Right atrium auricular region (tissue), 2 donors: Measurements from ENCODE around the gene CCDC187. TPM values are rescaled to one million over a fixed set of nuclear protein-coding genes. Genes with fewer than 3 reads are reported as not detected.

Experiments
- DNase-seq: peaks from one replicate; pipeline ENCODE4 v3.0.0-alpha.2; 2019; ENCODE audit warnings: low spot score
- H3K27ac ChIP-seq, 2 donors: fragments of 200-600 bp; sonication (generic); 1 replicate in 1 of 2; 2 replicates in 1 of 2; pipeline ENCODE4 v1.5.1; 2016 to 2019
- H3K27me3 ChIP-seq, 2 donors: fragments of 200-600 bp; sonication (generic); one replicate each; pipeline versions ENCODE4 v1.5.1 to v1.6.0; 2017 to 2019
- H3K36me3 ChIP-seq: fragments of 200-600 bp; sonication (generic); one replicate; pipeline ENCODE4 v1.5.1; 2016
- H3K4me1 ChIP-seq, 2 donors: fragments of 200-600 bp; sonication (generic); one replicate each; pipeline versions ENCODE4 v1.5.1 to v1.6.0; 2017 to 2019
- H3K4me3 ChIP-seq, 2 donors: fragments of 200-600 bp; sonication (generic); 1 replicate in 1 of 2; 2 replicates in 1 of 2; pipeline ENCODE4 v1.5.1; 2017 to 2019; ENCODE audit warnings: mild to moderate bottlenecking in 1 of 2, moderate library complexity in 1 of 2
- H3K9me3 ChIP-seq, 2 donors: fragments of 200-600 bp; sonication (generic); one replicate each; pipeline ENCODE4 v1.5.1; 2019
- total RNA-seq, 2 donors: library from RNA; depleted of rRNA; stranded (reverse); fragments of >200 nt; gene quantifications; one replicate each; pipeline ENCODE4 v1.1.0, GENCODE V29; 2016
- TF ChIP-seq, protein P1 (sequence below), 2 donors: fragments of 200-600 bp; sonication (generic); IDR thresholded peaks; one replicate each; pipeline ENCODE4 v1.5.1; 2019; ENCODE audit warnings: antibody characterized with exemption in 2 of 2

CCDC187 gene
- total RNA-seq, 2 donors from 2014 or later = not detected

DNA sequence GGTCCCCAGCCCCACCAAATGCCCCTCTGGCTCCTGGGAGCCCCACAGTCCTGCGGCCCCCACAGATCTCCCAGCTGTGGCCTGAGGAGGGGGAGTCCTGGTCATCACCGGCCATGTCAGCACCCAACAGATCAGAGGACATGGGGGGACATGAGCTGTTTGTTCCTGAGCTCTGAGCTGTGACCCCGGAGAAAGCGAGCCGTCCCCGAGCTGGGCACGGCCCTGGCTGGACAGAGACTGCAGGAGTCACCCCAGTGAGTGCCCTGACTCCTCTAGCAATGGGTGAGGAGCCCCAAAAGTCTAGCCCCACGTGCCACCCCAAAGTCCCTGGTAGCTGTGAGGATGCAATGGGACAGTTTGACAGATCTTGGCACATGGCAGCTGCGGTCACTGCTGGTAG is 25.7 kb downstream of the CCDC187 start:
- TF ChIP-seq, protein P1, sequence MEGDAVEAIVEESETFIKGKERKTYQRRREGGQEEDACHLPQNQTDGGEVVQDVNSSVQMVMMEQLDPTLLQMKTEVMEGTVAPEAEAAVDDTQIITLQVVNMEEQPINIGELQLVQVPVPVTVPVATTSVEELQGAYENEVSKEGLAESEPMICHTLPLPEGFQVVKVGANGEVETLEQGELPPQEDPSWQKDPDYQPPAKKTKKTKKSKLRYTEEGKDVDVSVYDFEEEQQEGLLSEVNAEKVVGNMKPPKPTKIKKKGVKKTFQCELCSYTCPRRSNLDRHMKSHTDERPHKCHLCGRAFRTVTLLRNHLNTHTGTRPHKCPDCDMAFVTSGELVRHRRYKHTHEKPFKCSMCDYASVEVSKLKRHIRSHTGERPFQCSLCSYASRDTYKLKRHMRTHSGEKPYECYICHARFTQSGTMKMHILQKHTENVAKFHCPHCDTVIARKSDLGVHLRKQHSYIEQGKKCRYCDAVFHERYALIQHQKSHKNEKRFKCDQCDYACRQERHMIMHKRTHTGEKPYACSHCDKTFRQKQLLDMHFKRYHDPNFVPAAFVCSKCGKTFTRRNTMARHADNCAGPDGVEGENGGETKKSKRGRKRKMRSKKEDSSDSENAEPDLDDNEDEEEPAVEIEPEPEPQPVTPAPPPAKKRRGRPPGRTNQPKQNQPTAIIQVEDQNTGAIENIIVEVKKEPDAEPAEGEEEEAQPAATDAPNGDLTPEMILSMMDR (IDR thresholded peaks at IDR 0.05) = no peak
- Histone ChIP-seq H3K9me3 (no peaks in the 10 kb centered on the region), H3K4me3 (no peak overlapping the region), H3K27ac (no peak overlapping the region), H3K36me3 (no peaks in the 10 kb centered on the region), H3K27me3 (no peaks in the 10 kb centered on the region), H3K4me1 (peaks cover 0 to 6% of the 10 kb centered on the region in 2 donors)
- DNase-seq = no peak

DNA sequence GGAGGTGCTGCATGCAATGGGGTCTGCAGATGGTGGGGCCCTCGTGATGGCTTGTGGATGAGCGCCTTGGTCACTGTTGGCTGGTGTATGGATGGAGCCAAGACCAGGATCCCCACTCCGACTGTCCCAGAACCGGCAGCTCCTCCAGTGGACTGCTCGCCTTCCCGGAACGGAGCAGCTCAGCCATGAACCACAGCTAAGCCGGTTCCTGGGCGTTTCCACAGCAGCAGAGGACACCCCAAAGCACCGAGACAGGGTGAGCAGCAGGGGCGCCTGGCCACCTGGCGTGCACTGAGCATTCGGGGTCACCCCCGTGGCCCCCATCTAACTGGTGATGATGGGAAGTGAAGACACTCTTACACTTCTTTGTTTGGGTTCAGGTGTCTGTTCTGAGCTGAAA is 26.1 kb downstream of the CCDC187 start:
- Histone ChIP-seq H3K36me3 (no peaks in the 10 kb centered on the region), H3K4me3 (no peak overlapping the region), H3K27me3 (no peaks in the 10 kb centered on the region), H3K9me3 (no peaks in the 10 kb centered on the region), H3K4me1 (peaks cover 0 to 2% of the 10 kb centered on the region in 2 donors), H3K27ac (no peak overlapping the region)
- DNase-seq = no peak
- TF ChIP-seq, protein P1 (IDR thresholded peaks at IDR 0.05) = no peak

DNA sequence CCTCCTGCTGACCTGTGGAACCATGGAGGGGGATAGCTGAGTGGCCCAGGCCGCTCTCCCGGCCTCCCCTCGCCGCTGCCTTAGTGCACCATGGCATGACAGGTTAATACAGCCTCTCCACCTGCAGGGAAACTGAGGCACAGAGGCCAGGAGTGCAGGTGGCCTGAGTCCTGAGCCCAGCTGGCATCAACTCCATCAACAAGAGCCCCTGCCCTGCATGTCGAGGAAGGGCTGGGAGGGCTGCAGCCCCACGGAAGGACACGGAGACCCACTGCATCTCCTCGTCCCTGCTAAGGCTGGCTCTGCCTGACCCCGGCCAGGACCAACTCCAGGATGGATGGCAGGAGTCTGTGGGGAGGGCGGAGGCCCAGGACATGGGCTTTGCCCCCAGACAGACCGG is 27.2 kb downstream of the CCDC187 start:
- no peak overlapping the region for H3K4me3 ChIP-seq
- TF ChIP-seq, protein P1 (IDR thresholded peaks at IDR 0.05) = no peak
- no peak overlapping the region for H3K27ac ChIP-seq
- no peaks in the 10 kb centered on the region for H3K4me1 ChIP-seq
- DNase-seq = no peak
- no peaks in the 10 kb centered on the region for H3K27me3 ChIP-seq
- no peaks in the 10 kb centered on the region for H3K9me3 ChIP-seq
- H3K36me3 ChIP-seq = no peaks in the 10 kb centered on the region

DNA sequence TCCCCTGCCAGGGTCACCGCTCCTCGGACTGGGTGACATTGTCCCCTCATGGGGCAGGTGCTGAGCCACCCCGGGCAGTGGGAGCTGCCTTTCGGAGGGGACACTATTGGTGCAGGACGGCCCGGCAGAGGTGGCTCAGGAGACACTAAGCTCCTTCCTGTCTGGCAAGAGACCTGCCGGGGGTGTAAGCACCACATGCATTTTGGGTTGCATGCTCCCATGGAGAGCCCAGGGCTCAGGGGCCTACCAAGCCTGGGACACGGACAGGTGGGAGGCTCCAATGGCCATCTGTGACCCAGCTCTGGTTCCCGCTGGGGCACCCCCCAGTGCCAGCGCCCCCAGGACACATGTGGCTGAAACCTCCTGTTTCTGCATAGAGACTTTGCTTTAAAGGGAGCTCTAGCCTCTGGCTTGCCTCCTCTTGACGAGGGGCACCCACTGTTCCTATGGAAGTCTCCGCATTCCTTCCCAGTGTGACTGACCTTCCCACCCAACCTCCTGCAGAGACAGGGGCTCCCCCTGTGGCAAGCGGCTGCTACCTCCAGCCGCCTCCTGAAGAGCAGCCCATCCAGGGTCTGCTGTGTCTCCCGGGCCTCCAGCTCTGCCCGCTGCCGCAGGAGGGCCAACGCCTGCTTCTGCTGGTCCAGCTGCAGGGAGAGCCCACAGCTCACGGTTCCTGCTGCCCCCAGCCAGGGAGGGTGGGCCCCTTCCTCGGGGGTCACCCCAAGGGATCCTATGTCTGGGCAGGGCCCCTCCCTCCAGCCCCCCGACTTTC is 28.1 kb downstream of the CCDC187 start:
- TF ChIP-seq, protein P1 (IDR thresholded peaks at IDR 0.05) = no peak
- no peaks in the 10 kb centered on the region for H3K4me1 ChIP-seq
- no peak overlapping the region for H3K4me3 ChIP-seq
- H3K9me3 ChIP-seq = no peaks in the 10 kb centered on the region
- H3K27ac ChIP-seq = no peak overlapping the region
- H3K27me3 ChIP-seq = no peaks in the 10 kb centered on the region
- H3K36me3 ChIP-seq = no peaks in the 10 kb centered on the region
- no peak for DNase-seq

DNA sequence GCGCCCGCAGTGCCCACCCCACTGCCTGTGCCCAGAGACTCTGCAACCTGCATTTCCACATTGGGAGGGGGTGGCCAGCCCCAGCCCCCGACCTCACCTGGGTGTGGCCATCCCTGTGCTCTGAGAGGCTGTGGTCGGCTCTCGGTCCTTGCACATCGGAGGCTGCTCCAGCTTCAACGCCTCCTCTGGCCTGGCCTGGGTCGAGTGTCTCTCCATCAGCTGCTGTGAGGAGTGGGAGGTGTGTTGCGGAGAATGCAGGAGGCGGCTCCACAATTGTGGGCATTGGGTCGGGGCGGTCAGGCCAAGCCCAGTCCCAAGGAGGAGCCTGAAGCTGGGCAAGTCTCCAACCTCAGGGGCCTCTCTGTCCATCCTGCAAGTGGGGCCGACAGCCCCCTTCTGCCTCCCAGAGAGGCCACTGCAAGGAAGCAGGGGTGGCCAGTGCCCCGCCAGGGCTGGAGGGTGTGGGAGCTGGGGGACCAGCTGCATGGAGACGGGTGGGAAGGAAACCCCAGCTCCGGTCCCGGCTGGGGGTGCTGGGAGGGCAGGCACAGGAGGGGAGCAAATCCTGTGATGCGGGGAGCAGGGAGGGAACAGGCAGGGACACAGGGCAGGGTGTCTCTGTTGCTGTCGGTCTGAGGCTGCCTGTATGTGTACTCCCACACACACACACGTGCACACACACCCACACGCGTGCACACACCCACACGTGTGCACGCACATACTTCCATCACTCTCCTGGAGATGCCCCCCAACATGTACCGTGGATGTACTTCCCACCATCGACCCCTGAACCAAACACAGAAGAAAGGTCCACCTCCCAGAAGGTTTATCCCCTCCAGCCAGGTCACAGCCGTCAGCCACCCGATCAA is 28.9 kb downstream of the CCDC187 start:
- Histone ChIP-seq H3K4me3 (no peak overlapping the region), H3K27me3 (no peaks in the 10 kb centered on the region), H3K36me3 (no peaks in the 10 kb centered on the region), H3K27ac (no peak overlapping the region), H3K4me1 (no peaks in the 10 kb centered on the region), H3K9me3 (no peaks in the 10 kb centered on the region)
- DNase-seq = no peak
- TF ChIP-seq, protein P1 (IDR thresholded peaks at IDR 0.05) = no peak
